K562 (cell line): ENCODE measurements around the gene OR5H2. TPM values are rescaled to one million over a fixed set of nuclear protein-coding genes. Genes with fewer than 3 reads are reported as not detected.
A peak's percentile ranks its signal among the peaks of the same experiment; 100 is the strongest.

ENCODE experiments used
- BDP1 ChIP-seq: IDR thresholded peaks from 3 replicates; pipeline ENCODE4 v1.6.1; 2011; ENCODE audit not compliant: insufficient read length, insufficient read depth
- CBX5 ChIP-seq: IDR thresholded peaks from 2 replicates; pipeline ENCODE4 v1.6.1; 2014; ENCODE audit warnings: low read depth, borderline replicate concordance
- CBX8 ChIP-seq: fragments of 200-600 bp; sonication (generic); IDR thresholded peaks from 2 replicates; pipeline ENCODE4 v1.6.1; 2012; ENCODE audit warnings: borderline replicate concordance, mixed run types, low read depth, mild to moderate bottlenecking, moderate library complexity, mixed read lengths, low read length, control low read depth, inconsistent platforms; ENCODE audit not compliant: poor library complexity, severe bottlenecking; ENCODE audit errors: extremely low read depth
- CHD4 ChIP-seq: fragments of 200-600 bp; sonication (generic); IDR thresholded peaks from 3 replicates; pipeline ENCODE4 v1.6.1; 2012; ENCODE audit warnings: low read depth, mild to moderate bottlenecking, mixed read lengths, low read length, inconsistent platforms; ENCODE audit not compliant: insufficient read depth, insufficient replicate concordance, poor library complexity, severe bottlenecking
- COPS2 ChIP-seq: fragments of 450-650 bp; conservative IDR thresholded peaks from 2 replicates; pipeline ENCODE4 v1.6.1; 2016; ENCODE audit warnings: mild to moderate bottlenecking, moderate library complexity
- DACH1 ChIP-seq: fragments of 450-650 bp; IDR thresholded peaks from 2 replicates; pipeline ENCODE4 v1.6.1; 2018; ENCODE audit not compliant: partially characterized antibody
- E2F3 ChIP-seq: fragments of 250-450 bp; sonication (Bioruptor Pico); IDR thresholded peaks from 2 replicates; pipeline ENCODE4 v1.4.0; 2020; ENCODE audit warnings: mild to moderate bottlenecking
- EGR1 ChIP-seq: fragments of 450-650 bp; conservative IDR thresholded peaks from 2 replicates; pipeline ENCODE4 v1.6.1; 2017; ENCODE audit warnings: mild to moderate bottlenecking
- POLR2H ChIP-seq: IDR thresholded peaks from 2 replicates; pipeline ENCODE4 v1.6.1; 2016; ENCODE audit warnings: missing genetic modification characterization, low read depth, mild to moderate bottlenecking, control low read depth, missing compliant biosample characterization, moderate library complexity
- POLR3G ChIP-seq: IDR thresholded peaks from 2 replicates; pipeline ENCODE4 v1.6.1; 2011; ENCODE audit not compliant: insufficient read length, insufficient replicate concordance; ENCODE audit errors: extremely low read depth
- POU5F1 ChIP-seq: fragments of 150-350 bp; IDR thresholded peaks from 2 replicates; pipeline ENCODE4 v1.6.1; 2014; ENCODE audit warnings: borderline replicate concordance, low read length, low read depth, mild to moderate bottlenecking; ENCODE audit not compliant: partially characterized antibody
- RAD21 ChIP-seq, 2 experiments: fragments of 250-450 bp in 1 of 2; fragments of 450-650 bp in 1 of 2; sonication (Bioruptor Pico) in 1 of 2; formaldehyde crosslinking in 1 of 2; IDR thresholded peaks in 1 of 2; conservative IDR thresholded peaks in 1 of 2; 2 replicates each; pipeline versions ENCODE4 v1.4.0 to v1.8.0; 2020 to 2022; ENCODE audit warnings: mild to moderate bottlenecking in 2 of 2, moderate library complexity in 1 of 2
- SMC3 ChIP-seq: conservative IDR thresholded peaks from 2 replicates; pipeline ENCODE4 v1.6.1; 2011; ENCODE audit warnings: low read depth, low read length, improper control_type of control experiment; ENCODE audit not compliant: insufficient read depth
- ZNF316 ChIP-seq: fragments of 450-650 bp; IDR thresholded peaks from 2 replicates; pipeline ENCODE4 v1.6.1; 2016
- polyA plus RNA-seq, 8 experiments: library from polyadenylated mRNA; depleted of rRNA in 4 of 8; stranded (reverse) in 5 of 8; unstranded in 3 of 8; fragments of >200 nt; fragmentation: Nextera tagmentation in 2 of 8; fragmentation: Illumina TruSeq in 1 of 8; extraction: Ambion mirVana in 2 of 8; extraction: Trizol in 1 of 8; gene quantifications; 2 replicates each; pipeline versions ENCODE4 v1.2.1 to v1.2.3, GENCODE V29; 2011 to 2014; ENCODE audit warnings: inconsistent platforms in 1 of 8, missing spikeins in 1 of 8
- total RNA-seq, 7 experiments: library from RNA; depleted of rRNA in 6 of 7; stranded (reverse); fragments of >200 nt in 6 of 7; fragmentation: Illumina TruSeq in 2 of 7; extraction: Trizol in 2 of 7; gene quantifications; 2 replicates each; pipeline versions ENCODE4 v1.2.1 to v1.2.3, GENCODE V29; 2011 to 2021; ENCODE audit warnings: low replicate concordance in 1 of 7
- TF ChIP-seq, protein P1 (sequence below): fragments of 250-450 bp; sonication (Bioruptor Pico); IDR thresholded peaks from 2 replicates; pipeline ENCODE4 v1.4.0; 2020
- TF ChIP-seq, protein P2 (sequence below), 3 experiments: IDR thresholded peaks in 2 of 3; conservative IDR thresholded peaks in 1 of 3; 2 replicates each; pipeline ENCODE4 v1.5.1; 2011 to 2012; ENCODE audit warnings: low read length in 3 of 3, mild to moderate bottlenecking in 3 of 3, control low read depth in 2 of 3, improper control_type of control experiment in 1 of 3, inconsistent platforms in 1 of 3, low read depth in 1 of 3, mixed read lengths in 1 of 3, moderate library complexity in 1 of 3; ENCODE audit not compliant: insufficient read depth in 2 of 3
- TF ChIP-seq, protein P3 (sequence below): fragments of 250-450 bp; sonication (Bioruptor Pico); IDR thresholded peaks from 2 replicates; pipeline ENCODE4 v1.8.0; 2021; ENCODE audit warnings: moderate library complexity, mild to moderate bottlenecking, inconsistent platforms

OR5H2 gene
- total and polyA plus RNA-seq, 9 of the 15 experiments (the other 6 are each of a cell fraction or from before 2014, with no cell fraction given): not detected

DNA sequence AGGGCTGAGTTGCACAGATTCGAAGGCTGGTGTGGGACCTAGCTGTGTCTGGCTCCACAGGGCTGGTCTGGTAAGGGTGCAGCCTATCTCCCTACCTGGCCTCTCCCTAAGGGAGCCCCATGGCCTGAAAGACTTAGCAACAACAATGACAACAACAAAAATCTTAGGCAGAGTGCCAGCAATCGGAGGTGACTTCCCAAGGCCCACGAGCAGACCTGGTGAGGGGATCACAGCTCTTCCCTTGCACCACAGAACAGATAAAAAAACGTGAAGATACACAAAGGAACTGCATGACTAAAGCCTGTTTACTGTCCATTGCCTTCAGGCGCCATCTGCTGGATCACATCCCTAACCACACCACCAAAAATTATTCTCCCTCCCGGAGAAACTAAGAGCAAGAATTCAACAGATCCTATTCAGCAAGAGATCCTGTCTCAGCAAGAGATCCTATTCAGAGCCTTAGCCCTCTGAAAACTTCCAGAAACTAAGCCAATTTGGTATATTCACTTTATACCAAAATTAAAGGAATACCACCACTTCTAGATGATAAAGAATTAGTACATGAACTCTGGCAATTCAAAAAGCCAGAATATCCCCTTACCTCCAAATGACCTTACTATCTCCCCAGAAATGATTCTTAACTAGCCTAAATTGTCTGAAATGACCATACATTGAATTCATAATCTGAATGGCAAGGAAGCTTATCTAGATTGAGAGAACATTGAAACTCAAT is 47.3 kb downstream of the OR5H2 start (continued):
- TF ChIP-seq, protein P1, sequence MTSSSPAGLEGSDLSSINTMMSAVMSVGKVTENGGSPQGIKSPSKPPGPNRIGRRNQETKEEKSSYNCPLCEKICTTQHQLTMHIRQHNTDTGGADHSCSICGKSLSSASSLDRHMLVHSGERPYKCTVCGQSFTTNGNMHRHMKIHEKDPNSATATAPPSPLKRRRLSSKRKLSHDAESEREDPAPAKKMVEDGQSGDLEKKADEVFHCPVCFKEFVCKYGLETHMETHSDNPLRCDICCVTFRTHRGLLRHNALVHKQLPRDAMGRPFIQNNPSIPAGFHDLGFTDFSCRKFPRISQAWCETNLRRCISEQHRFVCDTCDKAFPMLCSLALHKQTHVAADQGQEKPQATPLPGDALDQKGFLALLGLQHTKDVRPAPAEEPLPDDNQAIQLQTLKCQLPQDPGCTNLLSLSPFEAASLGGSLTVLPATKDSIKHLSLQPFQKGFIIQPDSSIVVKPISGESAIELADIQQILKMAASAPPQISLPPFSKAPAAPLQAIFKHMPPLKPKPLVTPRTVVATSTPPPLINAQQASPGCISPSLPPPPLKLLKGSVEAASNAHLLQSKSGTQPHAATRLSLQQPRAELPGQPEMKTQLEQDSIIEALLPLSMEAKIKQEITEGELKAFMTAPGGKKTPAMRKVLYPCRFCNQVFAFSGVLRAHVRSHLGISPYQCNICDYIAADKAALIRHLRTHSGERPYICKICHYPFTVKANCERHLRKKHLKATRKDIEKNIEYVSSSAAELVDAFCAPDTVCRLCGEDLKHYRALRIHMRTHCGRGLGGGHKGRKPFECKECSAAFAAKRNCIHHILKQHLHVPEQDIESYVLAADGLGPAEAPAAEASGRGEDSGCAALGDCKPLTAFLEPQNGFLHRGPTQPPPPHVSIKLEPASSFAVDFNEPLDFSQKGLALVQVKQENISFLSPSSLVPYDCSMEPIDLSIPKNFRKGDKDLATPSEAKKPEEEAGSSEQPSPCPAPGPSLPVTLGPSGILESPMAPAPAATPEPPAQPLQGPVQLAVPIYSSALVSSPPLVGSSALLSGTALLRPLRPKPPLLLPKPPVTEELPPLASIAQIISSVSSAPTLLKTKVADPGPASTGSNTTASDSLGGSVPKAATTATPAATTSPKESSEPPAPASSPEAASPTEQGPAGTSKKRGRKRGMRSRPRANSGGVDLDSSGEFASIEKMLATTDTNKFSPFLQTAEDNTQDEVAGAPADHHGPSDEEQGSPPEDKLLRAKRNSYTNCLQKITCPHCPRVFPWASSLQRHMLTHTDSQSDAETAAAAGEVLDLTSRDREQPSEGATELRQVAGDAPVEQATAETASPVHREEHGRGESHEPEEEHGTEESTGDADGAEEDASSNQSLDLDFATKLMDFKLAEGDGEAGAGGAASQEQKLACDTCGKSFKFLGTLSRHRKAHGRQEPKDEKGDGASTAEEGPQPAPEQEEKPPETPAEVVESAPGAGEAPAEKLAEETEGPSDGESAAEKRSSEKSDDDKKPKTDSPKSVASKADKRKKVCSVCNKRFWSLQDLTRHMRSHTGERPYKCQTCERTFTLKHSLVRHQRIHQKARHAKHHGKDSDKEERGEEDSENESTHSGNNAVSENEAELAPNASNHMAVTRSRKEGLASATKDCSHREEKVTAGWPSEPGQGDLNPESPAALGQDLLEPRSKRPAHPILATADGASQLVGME: no peak
- TF ChIP-seq RAD21 (CRISPR knock-in tag; conservative IDR thresholded peaks at IDR 0.05 in 1 of 2, IDR thresholded peaks at IDR 0.05 in 1 of 2): peak; percentile 39 to 59; a peak in 3 of 4 replicates
- TF ChIP-seq POLR2H (tag): no peak
- no peak for TF ChIP-seq BDP1
- no peak for TF ChIP-seq DACH1
- TF ChIP-seq, protein P2, sequence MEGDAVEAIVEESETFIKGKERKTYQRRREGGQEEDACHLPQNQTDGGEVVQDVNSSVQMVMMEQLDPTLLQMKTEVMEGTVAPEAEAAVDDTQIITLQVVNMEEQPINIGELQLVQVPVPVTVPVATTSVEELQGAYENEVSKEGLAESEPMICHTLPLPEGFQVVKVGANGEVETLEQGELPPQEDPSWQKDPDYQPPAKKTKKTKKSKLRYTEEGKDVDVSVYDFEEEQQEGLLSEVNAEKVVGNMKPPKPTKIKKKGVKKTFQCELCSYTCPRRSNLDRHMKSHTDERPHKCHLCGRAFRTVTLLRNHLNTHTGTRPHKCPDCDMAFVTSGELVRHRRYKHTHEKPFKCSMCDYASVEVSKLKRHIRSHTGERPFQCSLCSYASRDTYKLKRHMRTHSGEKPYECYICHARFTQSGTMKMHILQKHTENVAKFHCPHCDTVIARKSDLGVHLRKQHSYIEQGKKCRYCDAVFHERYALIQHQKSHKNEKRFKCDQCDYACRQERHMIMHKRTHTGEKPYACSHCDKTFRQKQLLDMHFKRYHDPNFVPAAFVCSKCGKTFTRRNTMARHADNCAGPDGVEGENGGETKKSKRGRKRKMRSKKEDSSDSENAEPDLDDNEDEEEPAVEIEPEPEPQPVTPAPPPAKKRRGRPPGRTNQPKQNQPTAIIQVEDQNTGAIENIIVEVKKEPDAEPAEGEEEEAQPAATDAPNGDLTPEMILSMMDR (IDR thresholded peaks at IDR 0.05 in 2 of 3, conservative IDR thresholded peaks at IDR 0.05 in 1 of 3; ENCODE audit: insufficient read depth in 2 of 3, low read depth in 1 of 3, low read length in 3 of 3): peak; percentile 48 to 57 (median 56)
- TF ChIP-seq CHD4: no peak
- no peak for TF ChIP-seq POU5F1
- no peak for TF ChIP-seq POLR3G
- no peak for TF ChIP-seq ZNF316
- no peak for TF ChIP-seq CBX5
- TF ChIP-seq SMC3: peak; percentile 68
- TF ChIP-seq E2F3: no peak
- TF ChIP-seq COPS2: no peak
- TF ChIP-seq EGR1: no peak
- TF ChIP-seq, protein P3, sequence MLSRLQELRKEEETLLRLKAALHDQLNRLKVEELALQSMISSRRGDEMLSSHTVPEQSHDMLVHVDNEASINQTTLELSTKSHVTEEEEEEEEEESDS (CRISPR knock-in tag): no peak
- TF ChIP-seq CBX8: no peak
